Activated naive CD8-positive, alpha-beta T cell treated with anti-CD3 and anti-CD28 coated beads, Interleukin-2, amount 50 U/mL, for 24 hours (primary cell): ENCODE data around the gene INVS.

ENCODE experiments used
- ATAC-seq: fragments of 150-1000 bp; cut with Tn5 transposase; one replicate; pipeline ENCODE4 v1.10.0; 2021
- DNase-seq: peaks from one replicate; pipeline ENCODE4 v3.0.0; 2021
- H3K27ac Mint-ChIP-seq: one replicate; pipeline ENCODE4 v1.8.0; 2021; ENCODE audit warnings: mild to moderate bottlenecking, mixed read lengths
- H3K27me3 Mint-ChIP-seq: one replicate; pipeline ENCODE4 v1.8.0; 2021; ENCODE audit warnings: mixed read lengths
- H3K36me3 Mint-ChIP-seq: one replicate; pipeline ENCODE4 v1.8.0; 2021; ENCODE audit warnings: low read depth, mixed read lengths
- H3K4me1 Mint-ChIP-seq: one replicate; pipeline ENCODE4 v1.8.0; 2021; ENCODE audit warnings: mixed read lengths
- H3K4me3 Mint-ChIP-seq: one replicate; pipeline ENCODE4 v1.8.0; 2021; ENCODE audit warnings: mild to moderate bottlenecking, moderate library complexity, mixed read lengths
- H3K9me3 Mint-ChIP-seq: one replicate; pipeline ENCODE4 v1.8.0; 2021; ENCODE audit warnings: mixed read lengths

Gene INVS

DNA sequence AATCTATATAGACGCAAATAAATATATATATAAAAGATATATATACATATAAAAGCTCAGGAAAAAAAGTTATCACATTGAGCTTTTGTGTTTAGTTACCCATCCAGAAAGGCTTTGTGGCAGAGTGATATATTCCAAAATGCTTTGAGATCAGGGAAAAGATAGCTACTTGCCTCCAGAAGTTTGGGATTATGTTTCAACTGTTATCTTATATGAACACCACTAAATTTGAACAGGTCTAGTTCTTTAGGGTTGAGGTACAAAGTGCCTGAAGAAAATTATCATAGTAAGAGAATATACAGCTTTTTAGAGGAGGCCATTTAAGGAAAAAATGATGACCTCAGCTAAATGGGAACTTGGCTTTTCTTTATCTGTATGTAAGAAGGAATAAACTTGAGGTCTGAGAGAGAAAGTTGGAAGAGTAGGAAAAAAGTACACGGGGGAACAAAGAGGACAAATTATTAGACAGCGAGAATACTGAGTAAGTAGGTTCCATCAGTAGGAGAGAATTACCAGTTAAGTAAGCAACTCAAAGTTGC, 2.6 kb upstream of the INVS start:
- peaks cover 54% of the 10 kb centered on the region for H3K4me1 Mint-ChIP-seq

DNA sequence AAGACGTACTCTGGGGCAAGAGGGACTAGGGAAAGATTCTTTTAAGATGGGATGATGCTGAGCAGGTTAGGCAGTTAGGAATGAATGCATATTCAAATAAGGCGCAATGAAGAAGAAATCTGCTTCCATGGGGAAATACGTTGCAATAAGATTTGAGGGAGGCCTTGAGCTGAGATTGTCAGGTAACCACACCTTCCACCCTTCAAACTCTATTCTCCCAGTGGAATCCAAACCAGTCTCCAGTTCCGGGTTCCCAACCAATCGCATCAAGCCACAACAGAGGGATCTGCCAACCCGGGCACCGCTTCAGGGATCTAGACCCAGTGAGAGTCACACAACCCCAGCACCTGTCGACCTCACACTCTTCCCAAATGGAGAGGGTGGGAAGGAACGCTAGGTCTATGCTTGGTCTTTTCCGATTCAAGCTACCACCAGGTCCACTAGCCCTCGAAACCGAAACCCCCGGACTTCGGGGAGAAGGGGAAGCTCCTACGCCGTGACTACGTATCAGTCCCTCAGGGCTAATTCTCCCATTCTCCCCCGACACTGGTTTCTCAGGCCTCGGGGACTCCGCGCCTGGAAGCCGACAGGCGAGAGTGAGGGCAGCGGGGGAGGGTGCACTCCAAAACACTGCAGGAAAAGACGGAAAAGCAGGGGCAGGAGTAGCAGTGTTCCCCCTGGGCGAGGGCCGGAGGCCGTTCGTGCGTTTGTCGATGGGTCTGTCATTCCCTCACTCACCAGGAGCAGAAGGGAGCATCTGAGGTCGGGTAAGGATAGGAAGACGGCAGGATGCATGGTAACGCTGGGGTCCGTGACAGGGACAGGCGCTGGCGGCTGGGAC, 777 bp upstream of the INVS start:
- DNase-seq = peak; percentile 44
- Mint-ChIP-seq H3K4me1 (peaks cover 38% of the 10 kb centered on the region), H3K27me3 (no peaks in the 10 kb centered on the region), H3K36me3 (peaks cover 4% of the 10 kb centered on the region), H3K4me3 (peak overlapping the region; percentile 99), H3K27ac (peak overlapping the region; percentile 89), H3K9me3 (no peaks in the 10 kb centered on the region)
- no peak for ATAC-seq

More for the DNA sequence above, 2.6 kb upstream of the INVS start:
- peaks cover 1% of the 10 kb centered on the region for H3K36me3 Mint-ChIP-seq
- peak overlapping the region; percentile 2 for H3K4me3 Mint-ChIP-seq
- no peak overlapping the region for H3K27ac Mint-ChIP-seq
- H3K27me3 Mint-ChIP-seq = no peaks in the 10 kb centered on the region
- no peaks in the 10 kb centered on the region for H3K9me3 Mint-ChIP-seq
- ATAC-seq (no peak), DNase-seq (no peak)

GRCh38 chr9:100099722-100100042, 639 bp downstream of the INVS start:
- Mint-ChIP-seq H3K36me3 (peaks cover 4% of the 10 kb centered on the region), H3K27me3 (no peaks in the 10 kb centered on the region), H3K9me3 (no peaks in the 10 kb centered on the region), H3K4me3 (peak overlapping the region; percentile 99), H3K4me1 (peaks cover 31% of the 10 kb centered on the region), H3K27ac (peak overlapping the region; percentile 89)
- ATAC-seq (no peak), DNase-seq (peak; percentile 23)

GRCh38 chr9:100100146-100100667, 1.2 kb downstream of the INVS start:
- ATAC-seq = no peak
- DNase-seq = no peak
- peak overlapping the region; percentile 99 for H3K4me3 Mint-ChIP-seq
- peaks cover 30% of the 10 kb centered on the region for H3K4me1 Mint-ChIP-seq
- H3K27me3 Mint-ChIP-seq = no peaks in the 10 kb centered on the region
- no peaks in the 10 kb centered on the region for H3K9me3 Mint-ChIP-seq
- H3K27ac Mint-ChIP-seq = peak overlapping the region; percentile 89
- H3K36me3 Mint-ChIP-seq = peaks cover 5% of the 10 kb centered on the region

DNA sequence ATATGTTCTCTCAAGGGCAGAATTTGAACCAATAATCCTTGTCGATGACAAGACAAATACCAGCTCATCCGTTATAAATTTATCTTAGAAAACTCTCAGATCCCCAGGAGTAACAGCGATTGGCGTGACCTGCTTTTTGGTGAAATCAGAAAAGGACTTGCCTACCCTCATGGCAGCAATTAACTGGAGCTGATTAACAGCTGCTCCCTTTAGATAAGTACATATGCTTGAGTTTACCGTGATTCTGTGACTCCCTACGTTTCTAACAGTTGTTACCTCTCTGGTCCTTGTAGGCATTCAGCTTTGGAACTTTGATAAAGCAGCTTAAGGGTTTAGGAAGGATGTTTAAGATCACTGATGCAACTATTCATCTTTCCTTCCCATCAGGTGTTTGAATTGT, 2.6 kb downstream of the INVS start:
- DNase-seq (no peak), ATAC-seq (no peak)
- no peak overlapping the region for H3K27ac Mint-ChIP-seq
- H3K9me3 Mint-ChIP-seq = no peaks in the 10 kb centered on the region
- peaks cover 5% of the 10 kb centered on the region for H3K36me3 Mint-ChIP-seq
- H3K27me3 Mint-ChIP-seq = no peaks in the 10 kb centered on the region
- peaks cover 20% of the 10 kb centered on the region for H3K4me1 Mint-ChIP-seq
- no peak overlapping the region for H3K4me3 Mint-ChIP-seq

DNA sequence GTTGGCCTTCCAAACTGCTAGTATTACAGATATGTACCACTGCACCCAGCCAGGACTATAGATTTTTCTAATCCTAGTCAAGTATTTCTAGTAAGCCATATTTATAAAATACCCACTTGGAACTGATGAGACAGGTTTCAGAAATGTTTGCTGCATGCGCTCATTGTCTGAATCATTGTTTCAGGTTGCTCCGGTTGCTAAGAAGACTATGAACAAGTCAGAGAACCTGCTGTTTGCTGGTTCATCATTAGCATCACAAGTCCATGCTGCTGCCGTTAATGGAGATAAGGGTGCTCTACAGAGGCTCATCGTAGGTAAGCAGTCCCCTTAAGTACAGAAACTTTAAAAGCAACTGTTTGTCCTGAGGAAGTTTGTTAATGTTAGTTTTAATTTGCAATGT, 5.3 kb downstream of the INVS start:
- Mint-ChIP-seq H3K27ac (no peak overlapping the region), H3K9me3 (no peaks in the 10 kb centered on the region), H3K4me3 (no peak overlapping the region), H3K4me1 (peaks cover 9% of the 10 kb centered on the region), H3K36me3 (peaks cover 12% of the 10 kb centered on the region), H3K27me3 (no peaks in the 10 kb centered on the region)
- no peak for DNase-seq
- no peak for ATAC-seq

DNA sequence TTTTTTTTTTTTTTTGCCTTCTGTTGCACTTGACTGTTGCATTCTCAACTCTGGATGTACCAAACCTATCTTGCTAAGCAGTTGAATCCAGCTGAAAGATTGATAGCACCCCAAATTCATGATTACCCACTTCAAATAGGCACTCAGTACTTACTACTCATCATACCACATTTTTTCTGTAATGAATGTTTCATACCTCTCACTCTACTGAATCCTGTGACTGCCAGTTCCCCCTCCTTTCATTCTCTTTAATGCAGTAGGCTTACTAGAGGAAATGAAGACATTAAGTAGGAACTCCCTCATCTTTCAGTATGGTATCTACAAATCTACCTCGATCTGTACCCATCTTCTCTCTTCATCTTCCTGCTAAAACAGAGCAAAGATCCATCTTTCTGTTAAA, 6.8 kb downstream of the INVS start:
- DNase-seq = no peak
- Mint-ChIP-seq H3K9me3 (no peaks in the 10 kb centered on the region), H3K27me3 (no peaks in the 10 kb centered on the region), H3K4me1 (peaks cover 4% of the 10 kb centered on the region), H3K36me3 (peaks cover 16% of the 10 kb centered on the region), H3K4me3 (no peak overlapping the region), H3K27ac (no peak overlapping the region)
- peak; percentile 77 for ATAC-seq

GRCh38 chr9:100106616-100107015, 7.6 kb downstream of the INVS start:
- Mint-ChIP-seq H3K27me3 (no peaks in the 10 kb centered on the region), H3K36me3 (peaks cover 16% of the 10 kb centered on the region), H3K9me3 (no peaks in the 10 kb centered on the region), H3K4me1 (peaks cover 4% of the 10 kb centered on the region), H3K4me3 (no peak overlapping the region), H3K27ac (no peak overlapping the region)
- DNase-seq = no peak
- peak; percentile 35 for ATAC-seq

- H3K9me3 Mint-ChIP-seq = no peaks in the 10 kb centered on the region
Measured at GRCh38 chr9:100108559-100108958, 9.5 kb downstream of the INVS start.

GRCh38 chr9:100111235-100111634, 12.2 kb downstream of the INVS start:
- DNase-seq (no peak), ATAC-seq (no peak)
- Mint-ChIP-seq H3K9me3 (no peaks in the 10 kb centered on the region), H3K27me3 (no peaks in the 10 kb centered on the region), H3K27ac (no peak overlapping the region), H3K36me3 (peaks cover 20% of the 10 kb centered on the region), H3K4me1 (peaks cover 9% of the 10 kb centered on the region), H3K4me3 (no peak overlapping the region)

More at GRCh38 chr9:100108559-100108958, 9.5 kb downstream of the INVS start:
- DNase-seq (no peak), ATAC-seq (no peak)
- Mint-ChIP-seq H3K4me3 (no peak overlapping the region), H3K4me1 (peaks cover 8% of the 10 kb centered on the region), H3K27me3 (no peaks in the 10 kb centered on the region), H3K36me3 (peaks cover 15% of the 10 kb centered on the region), H3K27ac (no peak overlapping the region)

- no peaks in the 10 kb centered on the region for H3K27me3 Mint-ChIP-seq
- peaks cover 20% of the 10 kb centered on the region for H3K36me3 Mint-ChIP-seq
Measured at GRCh38 chr9:100112677-100113336, 13.8 kb downstream of the INVS start.

DNA sequence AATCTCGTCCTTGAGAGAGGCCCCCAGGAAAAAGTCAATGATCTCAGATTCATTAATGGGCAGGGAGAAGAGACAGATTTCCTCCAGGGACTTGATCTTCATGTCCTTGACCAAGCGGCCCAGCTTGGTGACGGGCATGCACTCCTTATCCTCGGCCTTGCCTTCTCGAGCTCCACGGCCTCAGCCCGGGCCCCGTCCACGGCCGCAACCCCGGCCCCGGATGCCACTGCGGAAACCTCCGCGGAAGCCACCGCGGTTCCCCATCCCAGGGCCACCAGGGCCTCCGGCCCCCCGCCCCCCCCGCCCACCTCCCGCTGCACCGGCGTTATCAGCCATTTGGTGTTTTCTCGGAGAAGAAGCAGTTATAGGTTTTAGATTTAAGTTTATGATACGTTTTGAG, 18.3 kb downstream of the INVS start:
- Mint-ChIP-seq H3K4me1 (peaks cover 20% of the 10 kb centered on the region), H3K27me3 (no peaks in the 10 kb centered on the region), H3K4me3 (no peak overlapping the region), H3K36me3 (peaks cover 24% of the 10 kb centered on the region), H3K27ac (no peak overlapping the region), H3K9me3 (no peaks in the 10 kb centered on the region)
- ATAC-seq (no peak), DNase-seq (no peak)

More at GRCh38 chr9:100112677-100113336, 13.8 kb downstream of the INVS start:
- Mint-ChIP-seq H3K9me3 (no peaks in the 10 kb centered on the region), H3K4me3 (no peak overlapping the region), H3K4me1 (peaks cover 9% of the 10 kb centered on the region), H3K27ac (no peak overlapping the region)
- no peak for DNase-seq
- no peak for ATAC-seq

- peaks cover 15% of the 10 kb centered on the region for H3K4me1 Mint-ChIP-seq
Measured at GRCh38 chr9:100120286-100120685, 21.2 kb downstream of the INVS start.

GRCh38 chr9:100125236-100125635, 26.2 kb downstream of the INVS start:
- DNase-seq = no peak
- no peak for ATAC-seq
- no peaks in the 10 kb centered on the region for H3K9me3 Mint-ChIP-seq

More at GRCh38 chr9:100120286-100120685, 21.2 kb downstream of the INVS start:
- Mint-ChIP-seq H3K27me3 (no peaks in the 10 kb centered on the region), H3K36me3 (peaks cover 22% of the 10 kb centered on the region), H3K4me3 (no peak overlapping the region), H3K9me3 (no peaks in the 10 kb centered on the region), H3K27ac (peak overlapping the region; percentile 26)
- no peak for DNase-seq
- peak; percentile 57 for ATAC-seq

GRCh38 chr9:100125910-100126309, 26.9 kb downstream of the INVS start:
- ATAC-seq = no peak

More at GRCh38 chr9:100125236-100125635, 26.2 kb downstream of the INVS start:
- H3K36me3 Mint-ChIP-seq = peaks cover 27% of the 10 kb centered on the region
- H3K4me3 Mint-ChIP-seq = no peak overlapping the region
- H3K4me1 Mint-ChIP-seq = peaks cover 11% of the 10 kb centered on the region
- no peaks in the 10 kb centered on the region for H3K27me3 Mint-ChIP-seq
- H3K27ac Mint-ChIP-seq = no peak overlapping the region

More at GRCh38 chr9:100125910-100126309, 26.9 kb downstream of the INVS start:
- no peak for DNase-seq
- H3K4me3 Mint-ChIP-seq = no peak overlapping the region
- H3K9me3 Mint-ChIP-seq = no peaks in the 10 kb centered on the region
- H3K4me1 Mint-ChIP-seq = peaks cover 5% of the 10 kb centered on the region
- no peak overlapping the region for H3K27ac Mint-ChIP-seq
- no peaks in the 10 kb centered on the region for H3K27me3 Mint-ChIP-seq
- H3K36me3 Mint-ChIP-seq = peaks cover 23% of the 10 kb centered on the region
